ENCODE measurements around the gene NAXD.

DNA sequence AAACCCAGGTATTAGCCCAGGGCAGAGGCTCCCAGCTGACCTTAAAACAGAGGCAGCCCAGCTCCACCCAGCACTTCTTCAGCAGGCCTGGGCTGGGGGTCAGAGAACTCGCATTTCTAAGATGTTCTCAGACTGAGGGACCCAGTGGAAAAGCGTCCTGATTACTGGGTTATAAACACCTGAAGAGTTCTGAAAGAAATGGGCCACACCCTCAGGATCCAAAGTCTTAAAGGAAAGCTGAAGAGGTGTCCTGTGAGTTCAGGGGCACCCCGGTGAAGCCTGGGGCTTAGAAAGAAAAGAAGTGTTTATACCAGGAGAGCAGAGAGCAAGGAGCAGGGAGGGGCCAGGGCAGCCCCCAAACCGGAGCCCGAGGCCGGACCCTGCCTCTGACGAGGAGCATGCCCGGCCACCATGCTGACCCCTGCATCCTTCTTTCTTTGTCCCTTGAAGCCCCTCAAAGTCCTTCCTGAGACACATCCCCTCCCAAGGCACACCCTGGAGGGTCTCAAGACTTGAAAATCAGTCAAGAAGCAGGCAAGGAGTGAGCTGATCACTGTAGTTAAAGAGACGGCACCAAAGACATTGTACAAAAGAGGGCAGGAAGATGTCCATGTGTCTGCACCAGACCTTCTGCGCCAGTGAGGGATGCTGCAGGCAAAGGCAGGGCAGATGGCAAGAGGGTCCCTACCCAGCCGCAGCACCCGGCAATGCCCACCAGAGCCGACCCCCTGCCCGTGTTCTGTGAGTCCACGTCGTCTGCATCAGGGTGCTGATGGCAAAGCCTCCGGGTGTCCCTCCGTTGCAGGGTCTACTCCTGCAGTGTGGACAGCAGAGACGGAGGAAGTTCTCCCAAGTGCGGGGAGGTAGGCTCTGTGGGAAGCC, 43.2 kb upstream of the NAXD start:
- TF ChIP-seq EZH2phosphoT487 (IDR thresholded peaks at IDR 0.05; ENCODE audit: low read length), result no peak
- TF ChIP-seq, protein P1, sequence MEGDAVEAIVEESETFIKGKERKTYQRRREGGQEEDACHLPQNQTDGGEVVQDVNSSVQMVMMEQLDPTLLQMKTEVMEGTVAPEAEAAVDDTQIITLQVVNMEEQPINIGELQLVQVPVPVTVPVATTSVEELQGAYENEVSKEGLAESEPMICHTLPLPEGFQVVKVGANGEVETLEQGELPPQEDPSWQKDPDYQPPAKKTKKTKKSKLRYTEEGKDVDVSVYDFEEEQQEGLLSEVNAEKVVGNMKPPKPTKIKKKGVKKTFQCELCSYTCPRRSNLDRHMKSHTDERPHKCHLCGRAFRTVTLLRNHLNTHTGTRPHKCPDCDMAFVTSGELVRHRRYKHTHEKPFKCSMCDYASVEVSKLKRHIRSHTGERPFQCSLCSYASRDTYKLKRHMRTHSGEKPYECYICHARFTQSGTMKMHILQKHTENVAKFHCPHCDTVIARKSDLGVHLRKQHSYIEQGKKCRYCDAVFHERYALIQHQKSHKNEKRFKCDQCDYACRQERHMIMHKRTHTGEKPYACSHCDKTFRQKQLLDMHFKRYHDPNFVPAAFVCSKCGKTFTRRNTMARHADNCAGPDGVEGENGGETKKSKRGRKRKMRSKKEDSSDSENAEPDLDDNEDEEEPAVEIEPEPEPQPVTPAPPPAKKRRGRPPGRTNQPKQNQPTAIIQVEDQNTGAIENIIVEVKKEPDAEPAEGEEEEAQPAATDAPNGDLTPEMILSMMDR (IDR thresholded peaks at IDR 0.05; ENCODE audit: low read length), result no peak
- no peak for TF ChIP-seq EZH2 (optimal IDR thresholded peaks at IDR 0.05; ENCODE audit: low read depth, low read length)
